ENCODE measurements around the gene KLHDC10.
"Not testable (repeated sequence)": the region's sequence is repeated elsewhere in the genome, so short reads cannot be mapped to it uniquely, and the experiment has no call there.

Gene KLHDC10

GRCh38 chr7:130124711-130125110, 54.4 kb downstream of the KLHDC10 start:
- DNase-seq = no peak

GRCh38 chr7:130126840-130127239, 56.5 kb downstream of the KLHDC10 start:
- not testable (repeated sequence) for DNase-seq

GRCh38 chr7:130127404-130127803, 57.1 kb downstream of the KLHDC10 start:
- no peak for DNase-seq

GRCh38 chr7:130127821-130128317, 57.5 kb downstream of the KLHDC10 start:
- DNase-seq = no peak

- no peak for DNase-seq
These were observed 58.7 kb downstream of the KLHDC10 start for GRCh38 chr7:130129011-130129411.

GRCh38 chr7:130131191-130131834, 61.0 kb downstream of the KLHDC10 start:
- no peak for DNase-seq

- no peak for DNase-seq
These were observed 61.9 kb downstream of the KLHDC10 start for GRCh38 chr7:130131964-130132875.

GRCh38 chr7:130133029-130133782, 62.9 kb downstream of the KLHDC10 start:
- no peak for DNase-seq

GRCh38 chr7:130134106-130134636, 63.8 kb downstream of the KLHDC10 start:
- DNase-seq = no peak

GRCh38 chr7:130134726-130135125, 64.4 kb downstream of the KLHDC10 start:
- no peak for DNase-seq

- no peak for DNase-seq
These were observed 65.2 kb downstream of the KLHDC10 start for GRCh38 chr7:130135208-130136205.

- DNase-seq = no peak
These were observed 66.3 kb downstream of the KLHDC10 start for GRCh38 chr7:130136579-130137167.

- no peak for DNase-seq
These were observed 66.9 kb downstream of the KLHDC10 start for GRCh38 chr7:130137207-130137606.

- DNase-seq = no peak
These were observed 69.0 kb downstream of the KLHDC10 start for GRCh38 chr7:130139193-130139960.

- no peak for DNase-seq
These were observed 70.3 kb downstream of the KLHDC10 start for GRCh38 chr7:130140551-130141160.

GRCh38 chr7:130141161-130141883, 71.0 kb downstream of the KLHDC10 start:
- DNase-seq = peak; percentile 36

GRCh38 chr7:130141884-130142653, 71.7 kb downstream of the KLHDC10 start:
- no peak for DNase-seq

- no peak for DNase-seq
These were observed 72.5 kb downstream of the KLHDC10 start for GRCh38 chr7:130142654-130143333.

All from activated naive CD4-positive, alpha-beta T cell treated with Interleukin-2 at 50 U/mL for 16 hours (primary cell).